GM19035 (cell line): ENCODE measurements around the gene SMYD3.
"Not testable (repeated sequence)": the region's sequence is repeated elsewhere in the genome, so short reads cannot be mapped to it uniquely, and the experiment has no call there.

Experiments
- ATAC-seq: cut with Tn5 transposase; IDR thresholded peaks from one replicate; pipeline ENCODE4 v1.9.1; 2021; ENCODE audit not compliant: unreplicated experiment

Gene SMYD3

GRCh38 chr1:245797592-245798348 lies 709.3 kb downstream of the SMYD3 start:
- ATAC-seq = no peak

DNA sequence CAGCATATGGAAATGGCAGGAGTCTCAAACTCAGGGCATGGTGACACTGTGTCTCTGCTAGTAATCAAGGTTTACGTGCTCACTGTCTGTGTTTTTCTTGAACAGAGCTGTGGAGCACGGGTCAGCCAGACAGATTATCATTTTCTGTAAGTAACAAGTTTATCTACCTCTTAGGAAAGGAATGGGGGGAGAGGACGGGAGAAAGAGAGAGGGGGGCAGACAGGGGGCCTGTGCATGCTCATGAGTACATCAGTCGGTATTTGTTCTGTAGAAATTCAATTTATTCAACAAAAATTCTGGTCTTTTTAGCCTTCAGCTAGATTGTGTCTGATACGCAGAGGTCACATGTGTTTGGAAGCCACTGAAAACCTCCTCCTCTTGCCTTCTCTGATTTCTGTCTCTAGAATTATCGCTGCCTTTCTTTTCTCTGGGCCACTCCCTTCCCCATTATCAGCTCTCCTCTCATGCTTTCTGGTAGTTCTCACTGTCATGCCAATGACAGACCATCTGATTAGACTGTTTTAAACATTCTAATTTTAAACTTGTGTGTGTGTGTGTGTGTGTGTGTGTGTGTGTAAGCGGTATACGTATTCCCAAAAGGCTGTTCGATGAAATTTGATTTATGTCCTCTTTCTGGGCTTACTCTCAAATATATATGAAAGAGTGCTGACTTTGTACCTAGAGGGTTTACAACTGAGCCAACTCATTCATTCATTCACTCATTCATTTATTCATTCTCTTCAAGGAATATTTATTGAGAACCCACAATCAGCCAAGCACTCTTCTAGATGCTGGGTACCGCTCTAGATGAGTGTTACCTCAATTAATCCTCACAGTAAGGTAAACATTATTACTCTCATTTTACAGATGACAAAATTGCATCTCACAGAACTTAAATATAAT lies 715.4 kb downstream of the SMYD3 start:
- no peak for ATAC-seq

- no peak for ATAC-seq
These were observed 716.6 kb downstream of the SMYD3 start for GRCh38 chr1:245790441-245790840.

DNA sequence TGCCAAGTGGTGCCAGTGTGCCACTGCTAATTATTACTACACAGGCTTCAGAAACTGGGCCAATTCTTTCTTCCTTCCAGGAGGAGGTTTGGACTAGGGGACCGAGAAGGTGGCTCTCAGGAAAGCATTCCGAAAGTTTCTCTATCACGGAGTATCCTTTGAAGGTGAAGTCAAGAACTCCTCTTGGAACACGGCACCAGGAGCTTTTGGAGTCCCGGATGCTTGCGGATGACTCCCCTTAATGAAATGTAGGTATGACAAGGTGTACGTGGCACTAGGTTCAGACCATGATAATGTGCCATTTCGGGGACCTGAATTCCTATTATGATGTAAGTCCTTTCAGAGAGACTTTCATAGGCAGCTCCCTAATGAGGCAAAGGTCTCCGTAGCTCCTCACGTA lies 718.2 kb downstream of the SMYD3 start:
- ATAC-seq = no peak

GRCh38 chr1:245788269-245788668 lies 718.8 kb downstream of the SMYD3 start:
- no peak for ATAC-seq

DNA sequence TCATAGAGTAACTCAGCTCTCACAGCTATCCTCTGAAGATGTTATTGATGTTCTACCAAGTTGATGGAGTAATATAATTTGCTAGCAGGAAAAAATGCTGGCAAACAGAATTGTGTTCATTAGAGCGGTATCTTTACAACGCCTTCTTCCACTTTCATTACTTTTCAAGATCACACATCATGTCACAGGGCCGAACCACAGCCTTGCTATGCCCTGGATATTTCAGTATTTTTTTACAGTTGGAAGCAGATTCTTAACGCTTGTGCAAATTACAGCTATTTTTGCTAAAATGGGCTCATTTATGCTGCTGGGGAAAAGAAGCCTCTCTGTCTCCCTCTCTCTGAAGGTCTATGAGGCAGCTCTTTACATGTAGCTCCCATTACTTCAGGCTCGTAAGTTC lies 720.1 kb downstream of the SMYD3 start:
- no peak for ATAC-seq

DNA sequence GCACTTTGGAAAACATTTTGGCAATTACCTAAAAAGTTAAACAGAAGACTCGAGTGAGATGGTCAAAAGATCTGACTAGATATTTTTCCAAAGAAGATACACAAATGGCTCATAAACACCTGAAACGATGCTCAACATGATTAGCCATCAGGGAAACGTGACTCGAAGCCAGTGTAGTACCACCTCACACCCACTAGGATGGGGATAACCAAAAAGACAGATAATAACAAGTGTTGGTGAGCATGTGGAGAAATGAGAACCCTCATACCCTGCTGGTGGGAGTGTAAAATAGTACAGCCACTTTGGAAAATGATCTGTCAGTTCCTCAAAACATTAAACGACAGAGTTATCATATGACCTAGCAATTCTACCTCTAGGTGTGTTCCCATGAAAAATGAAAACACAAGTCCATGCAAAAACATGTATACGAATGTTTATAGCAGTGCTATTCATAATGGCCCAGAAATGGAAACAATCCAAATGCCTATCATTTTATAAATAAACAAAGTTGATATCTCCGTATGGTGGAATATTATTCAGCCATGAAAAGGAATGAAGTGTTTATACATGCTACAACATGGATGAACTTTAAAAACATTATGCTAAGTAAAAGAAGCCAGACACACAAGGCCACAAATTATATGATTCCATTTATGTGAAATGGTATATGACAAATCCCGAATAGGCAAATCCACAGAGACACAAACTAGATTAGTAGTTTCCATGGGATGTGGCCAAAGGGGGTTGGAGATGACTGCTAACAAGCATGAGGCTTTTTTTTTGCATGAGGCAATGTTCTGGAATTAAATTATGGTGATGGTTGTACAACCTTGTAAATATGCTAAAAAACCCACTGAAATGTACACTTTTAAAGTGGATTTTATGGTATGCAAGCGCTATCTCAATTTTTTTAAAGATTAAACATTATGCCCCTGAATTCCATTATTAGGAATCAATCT lies 727.0 kb downstream of the SMYD3 start:
- ATAC-seq = no peak

DNA sequence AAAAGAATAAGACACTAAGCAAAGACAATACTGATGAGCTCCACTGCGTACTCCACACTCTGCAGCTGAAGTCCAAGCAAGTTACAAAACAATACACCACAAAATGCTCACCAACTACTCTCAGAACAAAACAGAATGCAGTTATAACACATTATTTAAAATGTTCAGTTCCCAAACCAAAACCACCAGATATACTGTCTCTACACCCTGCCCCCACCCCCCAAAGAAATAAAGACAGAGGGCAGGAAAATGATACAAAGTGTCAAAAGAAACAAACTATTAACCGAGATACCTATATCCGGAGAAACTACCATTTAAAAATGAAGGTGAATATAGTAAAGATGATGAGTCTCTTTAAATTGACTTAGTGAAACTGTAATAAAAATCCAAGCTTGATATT lies 729.3 kb downstream of the SMYD3 start:
- no peak for ATAC-seq

- ATAC-seq = no peak
These were observed 730.3 kb downstream of the SMYD3 start for GRCh38 chr1:245776694-245777332.

DNA sequence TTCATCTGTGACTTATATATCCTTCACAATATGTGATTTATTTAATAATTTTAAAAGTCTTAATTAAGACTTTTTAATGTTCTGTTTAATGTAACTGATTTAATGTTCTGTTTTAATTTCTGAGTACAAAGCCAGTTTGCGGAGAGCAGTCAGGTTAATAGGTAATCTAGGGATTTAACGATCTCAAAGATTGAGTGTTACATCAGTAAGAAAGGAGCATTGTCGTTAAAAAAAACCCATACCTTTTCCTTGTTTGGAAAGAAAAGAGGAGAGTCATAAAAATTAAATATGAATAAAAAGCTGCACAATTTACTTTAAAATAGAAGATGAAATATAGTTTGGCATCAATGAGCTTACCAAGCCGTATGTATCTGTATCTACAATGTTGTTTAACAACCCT lies 730.9 kb downstream of the SMYD3 start:
- ATAC-seq = no peak

DNA sequence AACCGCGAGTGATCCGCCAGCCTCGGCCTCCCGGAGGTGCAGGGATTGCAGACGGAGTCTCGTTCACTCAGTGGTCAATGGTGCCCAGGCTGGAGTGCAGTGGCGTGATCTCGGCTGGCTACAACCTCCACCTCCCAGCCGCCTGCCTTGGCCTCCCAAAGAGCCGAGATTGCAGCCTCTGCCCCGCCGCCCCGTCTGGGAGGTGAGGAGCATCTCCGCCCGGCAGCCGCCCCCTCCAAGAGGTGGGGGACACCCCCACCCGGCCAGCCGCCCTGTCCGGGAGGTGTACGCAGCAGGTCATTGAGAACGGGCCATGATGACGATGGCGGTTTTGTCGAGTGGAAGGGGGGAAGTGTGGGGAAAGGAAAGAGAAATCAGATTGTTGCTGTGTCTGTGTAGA lies 732.1 kb downstream of the SMYD3 start:
- not testable (repeated sequence) for ATAC-seq

DNA sequence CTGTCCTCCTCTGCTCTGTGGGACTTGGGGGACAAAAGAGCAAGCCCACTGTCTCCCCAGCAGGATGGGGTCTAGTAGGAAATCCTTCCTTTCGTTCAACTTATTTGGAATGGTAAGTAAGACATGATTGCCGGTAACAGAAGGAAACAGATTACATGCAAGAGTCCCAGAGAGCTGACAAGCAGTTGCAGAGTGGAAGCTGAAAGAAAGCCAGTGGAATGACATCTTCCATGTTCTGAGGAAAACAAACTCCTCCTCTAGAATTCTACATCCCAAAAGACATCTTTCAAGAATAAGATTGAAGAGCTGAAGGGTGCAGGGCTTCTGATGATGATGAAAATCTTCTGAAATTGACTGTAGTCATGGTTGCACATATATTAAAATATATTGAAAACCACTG lies 732.9 kb downstream of the SMYD3 start:
- no peak for ATAC-seq

DNA sequence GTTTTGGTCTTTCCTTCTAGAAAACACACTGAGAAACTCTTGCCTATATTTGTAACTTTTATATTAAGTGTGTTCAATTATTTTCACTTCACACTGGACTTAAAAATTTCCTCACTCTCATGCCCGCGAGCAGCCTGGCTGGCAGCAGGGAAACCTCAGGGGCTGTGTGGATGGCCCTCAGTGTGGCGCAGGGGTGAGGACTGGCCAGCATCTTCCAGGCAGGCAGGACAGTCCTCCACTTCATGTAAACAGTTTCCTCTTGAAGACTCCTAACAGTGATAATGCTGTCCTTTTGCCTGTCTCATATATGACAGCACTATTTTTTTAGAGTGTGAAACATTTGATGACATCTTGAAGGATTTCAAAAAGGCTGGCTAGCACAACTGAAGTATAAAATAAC lies 733.7 kb downstream of the SMYD3 start:
- no peak for ATAC-seq

- no peak for ATAC-seq
These were observed 734.3 kb downstream of the SMYD3 start for GRCh38 chr1:245772739-245773138.

DNA sequence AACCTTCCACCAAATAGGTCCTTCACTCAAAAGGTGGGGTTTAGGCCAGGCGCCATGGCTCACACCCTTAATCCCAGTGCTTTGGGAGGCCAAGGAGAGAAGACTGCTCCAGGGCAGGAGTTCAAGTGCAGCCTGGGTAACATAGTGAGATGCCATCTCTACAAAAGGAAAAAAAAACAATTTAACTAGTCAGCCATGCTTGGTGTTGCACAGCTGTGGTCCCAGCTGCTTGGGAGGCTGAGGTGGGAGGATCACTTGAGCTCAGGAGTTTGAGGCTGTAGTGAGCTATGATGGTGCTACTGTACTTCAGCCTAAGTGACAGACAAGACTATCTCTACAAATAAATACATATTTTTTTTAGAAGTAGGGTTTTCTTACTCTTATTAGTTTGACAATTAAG lies 734.8 kb downstream of the SMYD3 start:
- no peak for ATAC-seq

DNA sequence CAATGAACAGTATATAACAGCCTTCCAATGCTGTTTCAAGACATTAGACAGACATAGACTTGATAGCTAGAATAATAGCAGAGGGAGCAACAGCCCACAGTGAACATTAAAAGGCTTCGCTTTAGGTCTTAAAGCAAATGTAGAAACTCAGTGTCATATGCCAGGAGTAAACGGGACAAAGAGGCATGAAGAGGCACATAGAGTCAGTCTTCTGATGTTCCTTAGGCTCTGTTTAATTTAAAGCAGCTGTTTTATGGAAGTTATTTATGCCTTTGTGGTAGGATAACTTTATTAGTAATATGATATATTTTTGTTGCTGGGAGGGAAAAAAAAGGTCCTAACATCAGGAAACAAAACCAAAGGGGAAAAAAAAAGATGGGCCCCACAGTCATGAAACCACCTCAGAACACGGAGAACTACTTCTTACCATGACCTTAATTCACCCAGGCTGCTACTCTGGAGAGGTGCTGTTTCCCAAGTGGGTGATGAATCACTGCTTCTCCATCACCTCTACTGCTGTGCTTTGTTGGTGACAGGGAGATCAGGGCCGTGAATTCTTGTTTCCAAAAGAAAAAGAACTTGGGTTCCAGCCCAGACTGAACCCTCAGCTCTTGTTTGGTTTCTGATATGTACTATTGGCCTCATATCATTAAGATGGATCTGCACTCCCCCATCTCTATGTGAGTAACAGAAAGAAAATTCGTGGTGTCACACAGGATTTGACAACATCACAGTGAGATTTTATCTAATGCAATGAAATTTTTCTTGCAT lies 735.4 kb downstream of the SMYD3 start:
- ATAC-seq = no peak

- ATAC-seq = no peak
These were observed 736.9 kb downstream of the SMYD3 start for GRCh38 chr1:245770156-245770555.

GRCh38 chr1:245768596-245768995 lies 738.5 kb downstream of the SMYD3 start:
- no peak for ATAC-seq

- no peak for ATAC-seq
These were observed 741.7 kb downstream of the SMYD3 start for GRCh38 chr1:245765230-245766000.
